ENCODE data around the gene SYNPO2.

DNA sequence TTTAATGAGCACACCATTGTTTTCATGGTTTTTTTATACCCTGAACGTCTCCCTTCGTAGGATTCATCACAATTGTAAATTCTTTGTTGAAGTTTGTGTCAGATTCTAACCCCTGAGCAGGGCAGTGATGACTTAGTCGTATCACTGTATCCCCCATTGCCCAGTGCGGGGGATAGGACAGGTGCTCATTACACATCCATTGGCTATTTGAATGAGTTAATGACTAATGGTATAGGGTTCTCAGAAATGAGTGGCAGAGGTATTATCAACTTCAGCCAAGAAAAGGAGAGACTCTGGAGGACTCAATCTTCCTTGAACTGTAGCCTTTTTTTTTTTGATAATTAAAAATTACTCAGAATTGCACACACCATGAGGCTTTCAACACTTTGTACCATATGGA lies 64.6 kb downstream of the SYNPO2 start:
- TF ChIP-seq, protein P1, sequence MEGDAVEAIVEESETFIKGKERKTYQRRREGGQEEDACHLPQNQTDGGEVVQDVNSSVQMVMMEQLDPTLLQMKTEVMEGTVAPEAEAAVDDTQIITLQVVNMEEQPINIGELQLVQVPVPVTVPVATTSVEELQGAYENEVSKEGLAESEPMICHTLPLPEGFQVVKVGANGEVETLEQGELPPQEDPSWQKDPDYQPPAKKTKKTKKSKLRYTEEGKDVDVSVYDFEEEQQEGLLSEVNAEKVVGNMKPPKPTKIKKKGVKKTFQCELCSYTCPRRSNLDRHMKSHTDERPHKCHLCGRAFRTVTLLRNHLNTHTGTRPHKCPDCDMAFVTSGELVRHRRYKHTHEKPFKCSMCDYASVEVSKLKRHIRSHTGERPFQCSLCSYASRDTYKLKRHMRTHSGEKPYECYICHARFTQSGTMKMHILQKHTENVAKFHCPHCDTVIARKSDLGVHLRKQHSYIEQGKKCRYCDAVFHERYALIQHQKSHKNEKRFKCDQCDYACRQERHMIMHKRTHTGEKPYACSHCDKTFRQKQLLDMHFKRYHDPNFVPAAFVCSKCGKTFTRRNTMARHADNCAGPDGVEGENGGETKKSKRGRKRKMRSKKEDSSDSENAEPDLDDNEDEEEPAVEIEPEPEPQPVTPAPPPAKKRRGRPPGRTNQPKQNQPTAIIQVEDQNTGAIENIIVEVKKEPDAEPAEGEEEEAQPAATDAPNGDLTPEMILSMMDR (IDR thresholded peaks at IDR 0.05), result no peak
- TF ChIP-seq EZH2 (IDR thresholded peaks at IDR 0.05; ENCODE audit: borderline replicate concordance, insufficient read depth, low read depth, low read length, poor library complexity, severe bottlenecking), result no peak

All from B cell (primary cell).